H4 (cell line): ENCODE measurements around the gene CPEB3. TPM values are rescaled to one million over a fixed set of nuclear protein-coding genes. Genes with fewer than 3 reads are reported as not detected.
"Not testable (repeated sequence)": the region's sequence is repeated elsewhere in the genome, so short reads cannot be mapped to it uniquely, and the experiment has no call there.

Source experiments
- DNase-seq: peaks from one replicate; pipeline ENCODE4 v3.0.0-alpha.2; 2015; ENCODE audit warnings: low spot score
- total RNA-seq: library from RNA; depleted of rRNA; stranded (reverse); fragments of >200 nt; shearing (Covaris generic); gene quantifications from 2 replicates; pipeline ENCODE4 v1.2.3, GENCODE V29; 2014

CPEB3 gene
- total RNA-seq, 1 experiment from 2014 or later, result 0.56 TPM

DNA sequence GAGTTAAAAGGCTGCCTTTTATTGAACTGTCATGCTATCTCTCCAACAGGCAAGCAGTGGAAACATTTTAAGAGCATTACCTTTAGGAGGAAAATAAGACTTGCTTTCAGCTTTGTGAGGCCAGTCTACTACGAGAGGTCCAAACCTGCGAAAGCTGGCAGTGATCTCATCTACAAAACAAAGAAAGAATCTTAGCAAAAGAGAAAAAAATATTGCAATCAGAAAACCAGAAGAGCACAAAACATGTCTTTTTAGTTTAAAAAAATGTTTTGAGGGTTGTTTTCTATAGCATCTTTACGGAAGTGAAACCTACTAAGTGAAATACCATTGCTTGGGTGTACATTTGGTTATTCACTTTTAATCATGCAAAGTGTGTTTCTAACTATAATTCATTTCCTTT is 147.9 kb downstream of the CPEB3 start:
- no peak for DNase-seq

DNA sequence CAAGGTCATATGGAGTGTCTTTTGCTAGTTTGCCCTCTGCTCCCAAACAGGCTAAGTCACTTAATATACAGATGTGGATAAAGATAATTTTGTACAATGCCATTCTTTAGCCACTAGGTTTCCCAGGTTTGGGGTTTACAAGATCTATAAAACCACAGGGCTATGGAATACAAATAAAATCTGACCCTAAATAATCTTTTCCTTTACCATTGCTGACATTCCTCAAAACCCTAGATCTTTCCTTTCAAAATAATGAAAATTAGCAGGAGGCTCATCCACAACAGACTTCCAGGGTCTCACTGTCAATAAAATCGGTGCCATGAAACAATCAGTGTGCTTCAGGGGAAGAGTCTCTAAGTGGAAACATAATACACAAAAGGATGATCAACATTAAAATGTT is 148.4 kb downstream of the CPEB3 start:
- DNase-seq, result no peak

DNA sequence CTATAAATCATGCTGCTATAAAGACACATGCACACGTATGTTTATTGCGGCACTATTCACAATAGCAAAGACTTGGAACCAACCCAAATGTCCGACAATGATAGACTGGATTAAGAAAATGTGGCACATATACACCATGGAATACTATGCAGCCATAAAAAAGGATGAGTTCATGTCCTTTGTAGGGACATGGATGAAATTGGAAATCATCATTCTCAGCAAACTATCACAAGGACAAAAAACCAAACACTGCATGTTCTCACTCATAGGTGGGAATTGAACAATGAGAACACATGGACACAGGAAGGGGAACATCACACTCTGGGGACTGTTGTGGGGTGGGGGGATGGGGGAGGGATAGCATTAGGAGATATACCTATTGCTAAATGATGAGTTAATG is 149.7 kb downstream of the CPEB3 start:
- DNase-seq, result not testable (repeated sequence)

DNA sequence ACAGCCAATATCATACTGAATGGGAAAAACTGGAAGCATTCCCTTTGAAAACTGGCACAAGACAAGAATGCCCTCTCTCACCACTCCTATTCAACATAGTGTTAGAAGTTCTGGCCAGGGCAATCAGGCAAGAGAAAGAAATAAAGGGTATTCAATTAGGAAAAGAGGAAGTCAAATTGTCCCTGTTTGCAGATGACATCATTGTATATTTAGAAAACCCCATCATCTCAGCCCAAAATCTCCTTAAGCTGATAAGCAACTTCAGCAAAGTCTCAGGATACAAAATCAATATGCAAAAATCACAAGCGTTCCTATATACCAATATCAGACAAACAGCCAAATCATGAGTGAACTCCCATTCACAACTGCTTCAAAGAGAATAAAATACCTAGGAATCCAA is 156.8 kb downstream of the CPEB3 start:
- not testable (repeated sequence) for DNase-seq

DNA sequence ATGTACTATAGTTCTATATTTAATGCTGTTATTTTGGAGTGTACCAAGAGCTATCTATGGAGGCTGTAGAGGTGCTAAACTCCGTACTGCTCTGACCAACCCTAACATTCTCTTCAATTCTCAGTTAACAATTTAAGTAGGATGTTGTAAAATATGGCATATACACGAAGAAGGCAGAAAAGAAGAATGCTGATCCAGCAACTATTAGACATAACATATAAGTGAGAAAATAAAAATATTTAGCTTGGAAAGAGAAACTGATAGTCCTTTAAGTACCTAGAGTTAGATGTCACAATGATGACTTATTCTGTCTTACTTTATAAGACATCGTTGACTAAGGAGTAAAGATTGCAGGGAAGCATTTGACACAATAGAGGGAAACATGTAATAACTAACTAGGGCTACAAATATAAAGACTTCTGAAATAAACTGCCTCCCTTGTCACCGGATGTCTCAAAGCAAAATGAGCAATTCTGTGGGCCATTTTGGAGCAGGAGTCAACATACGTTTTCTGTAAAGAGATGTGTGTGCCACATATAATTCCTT is 159.5 kb downstream of the CPEB3 start:
- DNase-seq, result no peak

DNA sequence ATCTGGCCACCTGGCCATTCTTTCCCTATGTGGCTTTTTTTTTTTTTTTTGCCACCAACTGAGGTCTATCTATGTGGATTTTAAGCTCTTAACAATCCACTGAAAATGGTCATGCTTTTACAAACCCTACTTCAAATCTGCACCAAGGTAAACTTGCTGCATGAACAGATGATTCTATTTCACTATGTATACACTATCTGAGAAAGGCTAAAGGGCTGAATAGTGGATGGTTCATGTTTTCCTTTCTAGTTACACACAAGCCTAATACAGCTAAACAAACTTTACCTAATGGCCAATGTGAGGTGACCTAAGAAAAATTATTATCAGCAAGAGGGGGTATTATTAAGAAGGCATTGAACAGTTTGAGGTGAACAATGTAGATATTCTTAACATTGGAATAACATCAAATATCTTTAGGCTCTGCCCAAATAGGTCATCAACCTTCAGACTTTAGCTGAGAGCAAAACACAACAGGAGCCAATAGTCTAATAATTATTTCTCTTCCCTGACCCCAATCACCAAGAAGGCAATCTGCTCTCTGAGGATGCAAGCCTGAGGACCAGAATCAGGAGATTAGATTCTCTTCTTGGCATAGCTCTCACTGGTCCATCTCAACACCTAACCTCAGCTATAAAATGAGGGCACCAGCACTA is 160.1 kb downstream of the CPEB3 start:
- DNase-seq, result no peak

DNA sequence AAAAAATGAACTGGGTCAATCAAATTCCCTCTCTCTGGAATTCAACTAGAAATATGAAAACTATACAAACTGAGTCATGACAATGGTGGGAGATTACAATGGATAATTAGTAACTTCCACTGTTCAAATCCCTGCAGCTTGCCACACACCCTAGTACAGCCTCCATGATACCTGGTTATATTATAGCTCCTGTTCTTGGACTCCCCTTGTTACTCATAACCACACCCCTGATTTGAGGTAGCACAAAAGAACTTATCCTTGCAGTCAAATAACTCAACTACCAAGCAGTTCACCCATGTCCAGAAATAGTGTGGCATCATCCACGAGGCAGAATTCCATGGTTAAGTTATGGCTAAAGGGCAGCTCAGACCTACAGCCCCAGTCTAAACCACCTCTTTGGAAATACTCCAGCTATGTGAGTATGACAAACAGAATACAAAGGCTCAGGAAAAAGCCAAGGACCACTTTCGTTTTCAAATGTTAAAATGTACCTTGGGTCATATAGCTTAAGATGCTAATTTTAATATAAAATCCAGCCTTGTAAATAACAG is 164.7 kb downstream of the CPEB3 start:
- DNase-seq, result peak; percentile 45

DNA sequence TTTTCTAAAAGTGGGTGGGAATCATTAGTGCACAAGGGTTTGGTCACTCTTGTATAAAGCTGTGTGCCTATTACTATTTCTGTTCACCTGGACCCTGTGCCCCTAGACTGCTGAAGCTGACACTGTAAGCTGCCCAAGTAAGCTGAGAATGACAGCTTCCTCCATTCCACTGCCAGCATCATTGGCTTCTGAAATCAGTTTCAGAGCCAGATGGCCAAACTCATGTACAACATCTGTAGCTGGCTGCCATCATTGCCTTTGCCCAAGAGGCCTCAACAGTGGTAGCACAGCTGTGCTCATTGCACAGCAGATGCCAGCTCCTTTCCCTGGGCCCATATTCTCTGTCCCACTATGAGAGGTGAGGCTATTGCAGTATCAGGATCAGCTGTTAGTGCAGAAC is 165.7 kb downstream of the CPEB3 start:
- no peak for DNase-seq

DNA sequence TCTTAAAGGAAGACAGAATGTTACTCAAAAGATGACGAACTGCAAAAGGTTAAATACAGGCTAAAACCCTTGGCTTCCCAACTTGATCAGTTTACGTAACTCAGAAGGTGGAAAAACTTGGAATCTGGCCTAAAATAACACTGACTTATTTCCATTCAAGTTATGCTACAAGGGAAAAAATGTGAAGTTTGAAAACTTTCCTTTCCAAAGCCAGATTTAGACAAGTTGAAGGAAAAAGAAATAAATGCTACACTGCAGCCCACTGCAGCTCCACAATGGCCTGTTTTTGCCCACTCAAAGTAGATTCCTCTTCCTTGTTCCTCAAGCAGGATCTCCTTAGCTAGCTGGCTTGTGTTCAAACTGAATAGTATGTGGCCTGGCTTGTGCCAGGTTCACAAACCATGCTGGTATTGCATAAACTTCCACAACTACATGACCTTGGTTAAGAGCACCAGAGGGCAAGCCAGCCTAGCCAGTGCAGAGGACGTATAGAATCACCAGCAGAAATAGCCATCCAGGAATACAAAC is 166.2 kb downstream of the CPEB3 start:
- DNase-seq, result peak; percentile 31

DNA sequence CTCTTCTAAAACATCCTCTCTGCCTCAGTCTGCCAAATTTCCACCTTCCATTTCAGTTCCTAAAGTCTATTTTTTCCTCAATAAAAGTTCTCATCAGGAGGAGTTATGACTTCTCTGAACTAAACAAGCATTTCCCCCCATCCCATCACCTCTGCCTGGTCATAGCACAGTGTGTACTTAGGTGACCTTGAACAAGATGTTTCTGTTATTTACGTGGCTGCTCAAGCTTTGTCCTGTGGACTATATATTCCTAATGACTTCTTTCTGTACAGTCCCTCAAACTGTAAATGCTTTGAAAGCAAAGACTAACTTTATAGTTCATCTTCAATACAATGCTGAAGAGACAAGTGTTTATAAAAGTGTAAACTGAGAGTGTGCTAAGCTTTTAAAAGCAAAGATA is 166.9 kb downstream of the CPEB3 start:
- no peak for DNase-seq

DNA sequence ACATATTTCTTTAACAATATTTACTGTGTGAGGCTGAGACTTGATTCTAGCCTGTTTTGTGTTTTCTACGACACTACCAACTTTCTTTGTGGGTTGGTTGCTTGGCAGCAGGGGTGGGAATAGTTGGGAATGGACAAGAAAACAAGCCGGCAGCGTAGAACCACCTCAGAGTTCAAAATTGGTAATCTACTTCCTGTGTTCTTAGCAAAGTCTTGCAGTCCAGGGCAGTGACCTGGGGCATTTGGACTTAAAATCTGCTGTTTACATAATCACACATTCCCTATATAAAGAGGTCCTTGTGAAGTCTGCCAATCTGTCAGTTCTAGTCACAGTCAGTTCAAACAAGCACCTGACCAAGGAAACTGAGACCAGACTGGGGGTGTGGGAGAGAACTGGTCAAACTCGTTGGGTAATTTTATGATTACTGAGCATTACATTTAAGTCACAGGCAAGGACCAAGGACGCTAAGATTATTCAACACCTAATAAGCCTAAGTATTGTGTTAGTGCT is 167.9 kb downstream of the CPEB3 start:
- DNase-seq, result no peak

DNA sequence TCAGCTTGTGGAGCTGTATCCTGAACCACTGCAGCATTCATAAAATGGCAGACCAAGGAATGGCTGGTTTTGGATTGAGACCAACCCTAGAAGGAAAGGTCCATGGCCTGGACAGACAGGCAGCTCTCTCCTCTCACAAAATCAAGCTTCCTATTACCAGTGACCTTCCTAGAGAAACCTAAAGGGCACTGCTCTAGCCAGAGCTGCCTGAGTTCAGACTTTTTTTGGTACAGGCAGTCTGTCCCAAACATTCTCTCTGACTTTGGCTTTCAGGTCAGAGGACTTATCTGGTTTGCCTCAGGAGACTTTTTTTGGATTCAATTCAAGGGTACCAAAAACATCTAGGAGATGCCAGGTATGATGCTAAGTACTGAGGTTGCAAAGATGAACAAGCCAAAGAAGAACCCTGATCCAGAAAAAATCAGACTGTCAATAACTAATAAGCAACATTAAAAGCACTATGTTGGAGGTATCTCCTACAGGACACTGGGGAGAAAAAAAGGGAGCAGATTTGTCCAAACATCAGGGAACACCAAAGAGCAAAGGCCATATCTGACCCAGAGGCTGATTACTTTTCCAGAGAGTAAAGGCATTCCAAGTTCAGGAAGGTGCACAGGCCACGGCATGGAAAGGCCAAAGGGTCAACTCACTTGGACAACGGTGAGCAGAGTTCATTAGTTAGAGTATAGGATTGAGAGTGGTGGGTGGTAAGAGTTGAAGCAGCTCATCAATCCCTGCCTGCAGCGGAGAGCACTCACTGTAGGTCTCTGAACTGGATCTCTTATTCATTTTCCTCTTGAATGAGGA is 169.0 kb downstream of the CPEB3 start:
- no peak for DNase-seq

DNA sequence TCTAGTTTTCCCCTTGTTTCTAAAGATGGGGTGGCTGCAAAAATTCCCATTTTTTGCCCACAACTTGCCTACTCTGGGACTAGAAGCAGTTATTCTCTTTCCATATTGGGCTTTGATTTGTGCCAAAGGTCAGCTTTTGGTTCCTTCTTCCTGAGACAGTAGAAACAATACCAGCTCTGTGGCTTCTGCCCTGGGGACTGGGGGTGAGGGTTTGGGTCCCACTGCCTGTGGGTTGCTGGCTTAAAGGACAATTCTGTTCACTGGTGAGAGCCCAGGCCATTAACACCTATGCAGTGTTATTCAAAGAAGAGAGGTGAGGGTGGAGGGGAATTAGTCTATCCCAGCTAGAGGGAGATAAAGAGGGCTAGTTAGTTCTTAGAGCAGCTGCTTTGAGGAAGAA is 171.5 kb downstream of the CPEB3 start:
- DNase-seq, result no peak

DNA sequence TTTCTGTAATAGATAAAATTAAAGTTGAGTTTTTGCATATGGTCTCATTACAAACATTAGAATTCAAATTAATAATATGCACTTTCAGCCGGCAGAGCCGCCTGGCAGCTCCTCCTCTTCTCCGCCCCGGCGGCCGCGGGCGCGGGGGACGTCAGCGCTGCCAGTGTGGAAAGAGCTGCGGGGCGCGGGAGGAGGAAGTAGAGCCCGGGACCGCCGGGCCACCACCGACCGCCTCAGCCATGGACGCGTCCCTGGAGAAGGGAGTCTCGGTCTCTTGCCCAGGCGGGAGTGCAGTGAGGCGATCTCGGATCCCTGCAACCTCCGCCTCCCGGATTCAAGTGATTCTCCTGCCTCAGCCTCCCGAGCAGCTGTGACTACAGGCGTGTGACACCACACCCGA is 176.0 kb downstream of the CPEB3 start:
- not testable (repeated sequence) for DNase-seq

DNA sequence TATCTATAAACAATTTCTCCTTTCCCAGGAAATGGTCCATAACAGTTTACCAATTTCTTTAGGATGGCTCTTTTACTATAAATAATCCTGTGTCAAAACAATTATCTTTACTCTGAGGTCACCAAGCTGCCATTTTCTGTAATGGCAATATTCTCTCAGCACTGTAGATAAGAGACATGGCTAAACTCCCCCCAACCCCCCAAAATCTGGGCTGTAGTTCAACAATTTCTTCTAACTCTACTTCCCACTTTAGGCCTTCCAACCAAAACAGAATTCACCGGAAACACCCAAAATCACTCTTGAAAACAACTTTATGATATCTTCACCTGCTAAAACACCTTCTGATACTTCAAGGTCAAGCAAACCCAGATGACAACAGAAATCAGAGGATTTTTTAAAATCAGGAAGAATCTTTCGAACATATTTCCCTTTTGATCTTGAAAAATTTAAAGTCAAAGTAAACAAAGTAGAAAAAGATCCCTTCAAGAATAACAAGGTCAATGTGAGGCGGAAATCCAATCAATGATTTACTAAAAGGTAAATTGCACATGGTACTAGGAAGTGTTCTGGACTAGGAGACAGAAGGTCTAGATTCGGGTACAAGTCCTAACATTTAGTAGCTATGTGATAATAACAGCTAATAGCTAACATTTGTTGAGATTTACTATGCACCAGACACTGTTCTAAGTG is 176.8 kb downstream of the CPEB3 start:
- DNase-seq, result no peak

DNA sequence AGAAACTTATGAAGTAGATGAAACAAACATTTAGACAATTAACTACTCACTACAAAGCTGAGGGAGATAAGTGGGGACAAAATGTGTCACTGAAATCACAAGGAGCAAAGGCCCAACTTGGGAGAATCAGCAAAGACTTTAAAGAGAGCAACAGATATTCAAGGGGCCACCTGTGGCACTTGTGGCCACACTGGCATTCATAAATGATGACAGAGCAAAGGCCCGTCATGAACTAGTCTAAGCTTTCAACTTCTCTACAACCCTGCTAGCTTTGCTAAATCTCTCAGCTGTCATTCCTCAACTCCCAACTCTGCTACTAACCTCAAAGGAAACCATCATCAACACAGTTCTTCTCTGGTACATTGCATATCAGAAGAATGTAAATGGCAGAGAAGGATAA is 178.4 kb downstream of the CPEB3 start:
- no peak for DNase-seq

DNA sequence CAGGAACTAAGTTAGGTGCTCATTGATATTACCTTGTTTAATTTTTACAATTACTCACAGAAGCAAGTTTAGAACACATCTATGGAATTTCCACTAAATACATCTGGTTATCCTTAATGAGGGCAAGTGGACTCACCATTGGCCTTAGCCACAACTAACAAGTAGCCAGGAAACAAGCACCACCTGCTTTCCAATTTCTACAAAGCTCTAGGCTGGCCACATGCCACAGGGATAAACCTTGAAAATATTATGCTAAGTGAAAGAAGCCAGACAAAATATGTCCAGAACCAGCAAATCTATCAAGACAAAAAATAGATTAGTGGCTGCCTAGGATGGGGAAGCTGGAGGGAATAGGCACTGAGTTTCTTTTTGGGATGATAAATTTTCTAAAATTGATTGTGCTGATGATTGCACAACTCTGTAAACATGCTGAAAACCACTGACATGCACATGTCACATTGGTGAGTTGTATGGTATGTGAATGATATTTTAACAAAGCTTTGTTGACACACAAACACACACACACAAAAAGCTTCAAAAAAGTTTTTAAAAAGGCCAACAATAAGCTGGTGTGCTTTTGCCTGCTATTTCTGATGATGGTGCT is 179.4 kb downstream of the CPEB3 start:
- no peak for DNase-seq

DNA sequence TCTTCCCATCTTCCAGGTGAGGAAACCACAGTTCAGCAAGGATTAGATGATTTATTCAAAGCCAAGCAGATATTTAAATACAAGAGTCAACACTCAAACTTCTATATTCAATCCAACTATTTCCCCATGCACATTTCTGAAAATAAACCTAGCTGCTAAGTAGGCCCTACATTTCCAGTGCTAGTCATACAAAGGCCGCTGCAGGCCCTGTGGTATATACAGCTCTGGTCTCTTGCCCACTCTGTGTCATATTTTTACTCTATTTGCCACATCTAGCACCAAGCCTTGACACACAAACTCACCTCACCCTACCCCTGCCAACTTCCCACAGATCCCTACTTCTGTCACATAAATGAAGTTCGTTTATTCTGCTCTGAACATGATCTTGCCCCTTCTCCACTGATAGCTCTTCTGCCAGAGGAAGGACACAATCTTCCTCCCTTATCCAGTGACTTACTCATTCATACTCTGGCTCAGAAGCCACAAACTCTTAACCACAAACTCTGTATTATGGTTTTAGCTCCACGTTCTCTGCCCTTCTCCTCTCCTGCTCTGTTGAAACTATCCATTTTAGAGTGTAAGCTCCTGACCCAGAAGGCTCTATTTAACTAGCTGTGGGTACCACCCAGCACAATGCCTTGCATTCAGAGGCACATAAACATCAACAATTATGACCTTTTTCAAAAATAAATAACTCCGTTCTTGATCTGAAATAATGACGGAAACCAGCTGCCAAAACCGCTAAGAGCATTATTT is 180.7 kb downstream of the CPEB3 start:
- DNase-seq, result peak; percentile 80

DNA sequence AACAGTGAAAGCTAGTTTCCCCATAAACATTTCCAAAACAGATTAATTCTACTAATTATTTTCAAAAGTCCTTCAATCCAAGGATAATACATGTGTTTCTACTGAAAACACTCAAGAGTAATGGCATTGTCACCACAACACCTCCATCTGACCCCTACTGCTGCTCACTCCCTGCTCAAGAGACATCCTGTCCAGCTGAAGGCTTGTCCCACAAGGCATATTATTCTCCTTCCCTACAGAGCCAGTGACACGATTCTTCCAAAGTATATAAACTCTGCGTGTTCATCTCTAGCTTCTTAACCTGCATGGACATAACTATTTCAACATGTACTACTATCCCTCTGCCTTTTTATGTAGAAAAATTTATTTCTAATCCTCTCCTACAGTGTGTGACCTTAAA is 182.1 kb downstream of the CPEB3 start:
- DNase-seq, result no peak

DNA sequence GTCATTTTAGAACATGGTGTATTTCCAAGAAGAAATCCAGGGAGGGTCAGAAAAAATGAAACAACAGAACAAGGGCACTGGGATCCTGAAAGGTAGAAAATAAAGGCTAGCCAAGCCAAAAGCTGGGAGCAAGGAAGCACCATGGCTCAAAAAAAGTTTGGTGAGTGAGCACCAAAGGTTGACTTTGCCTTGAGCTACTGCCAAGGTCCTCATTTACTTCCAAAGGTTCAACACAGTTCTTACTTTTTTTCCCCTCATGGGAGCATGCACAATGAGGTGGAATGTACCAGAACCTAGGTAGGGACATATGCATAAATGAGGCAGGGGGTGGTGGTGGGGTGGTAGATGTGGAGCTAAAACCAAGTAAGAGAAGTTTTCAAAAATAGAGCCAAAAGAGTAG is 182.8 kb downstream of the CPEB3 start:
- no peak for DNase-seq
